K562 (cell line): ENCODE measurements around the gene FDPS. TPM values are rescaled to one million over a fixed set of nuclear protein-coding genes. Genes with fewer than 3 reads are reported as not detected.

ENCODE experiments used
- AFF4 ChIP-seq: sonication (generic); formaldehyde crosslinking; IDR thresholded peaks from 2 replicates; pipeline ENCODE4 v1.8.0; 2023; ENCODE audit warnings: mild to moderate bottlenecking, missing genetic modification reagents
- ASH1L ChIP-seq: fragments of 450-650 bp; IDR thresholded peaks from 2 replicates; pipeline ENCODE4 v1.6.1; 2018; ENCODE audit warnings: borderline replicate concordance, mild to moderate bottlenecking, low read depth; ENCODE audit not compliant: partially characterized antibody
- BRF1 ChIP-seq: IDR thresholded peaks from 3 replicates; pipeline ENCODE4 v1.6.1; 2011; ENCODE audit warnings: borderline replicate concordance, mild to moderate bottlenecking; ENCODE audit not compliant: insufficient read length; ENCODE audit errors: extremely low read depth
- ELF4 ChIP-seq: fragments of 450-650 bp; formaldehyde crosslinking; IDR thresholded peaks from 2 replicates; pipeline ENCODE4 v1.4.0; 2022; ENCODE audit warnings: missing genetic modification characterization
- HSF4 ChIP-seq: fragments of 250-450 bp; sonication (Bioruptor Pico); IDR thresholded peaks from 2 replicates; pipeline ENCODE4 v2.1.2; 2022; ENCODE audit warnings: mild to moderate bottlenecking, moderate library complexity, borderline replicate concordance
- THRB ChIP-seq: fragments of 450-650 bp; formaldehyde crosslinking; conservative IDR thresholded peaks from 2 replicates; pipeline ENCODE4 v1.4.0; 2022; ENCODE audit warnings: mild to moderate bottlenecking, missing genetic modification characterization
- ZFPM2 ChIP-seq: fragments of 250-450 bp; sonication (Bioruptor Pico); IDR thresholded peaks from 2 replicates; pipeline ENCODE4 v1.5.1; 2022; ENCODE audit warnings: mild to moderate bottlenecking
- ZNF239 ChIP-seq: fragments of 250-450 bp; sonication (Bioruptor Pico); IDR thresholded peaks from 2 replicates; pipeline ENCODE4 v1.4.0; 2020; ENCODE audit warnings: mild to moderate bottlenecking
- polyA plus RNA-seq, 8 experiments: library from polyadenylated mRNA; depleted of rRNA in 4 of 8; stranded (reverse) in 5 of 8; unstranded in 3 of 8; fragments of >200 nt; fragmentation: Nextera tagmentation in 2 of 8; fragmentation: Illumina TruSeq in 1 of 8; extraction: Ambion mirVana in 2 of 8; extraction: Trizol in 1 of 8; gene quantifications; 2 replicates each; pipeline versions ENCODE4 v1.2.1 to v1.2.3, GENCODE V29; 2011 to 2014; ENCODE audit warnings: inconsistent platforms in 1 of 8, missing spikeins in 1 of 8
- total RNA-seq, 7 experiments: library from RNA; depleted of rRNA in 6 of 7; stranded (reverse); fragments of >200 nt in 6 of 7; fragmentation: Illumina TruSeq in 2 of 7; extraction: Trizol in 2 of 7; gene quantifications; 2 replicates each; pipeline versions ENCODE4 v1.2.1 to v1.2.3, GENCODE V29; 2011 to 2021; ENCODE audit warnings: low replicate concordance in 1 of 7
- TF ChIP-seq, protein P1 (sequence below): fragments of 450-650 bp; IDR thresholded peaks from 2 replicates; pipeline ENCODE4 v1.6.1; 2016; ENCODE audit warnings: mild to moderate bottlenecking

Gene FDPS
- total and polyA plus RNA-seq, 9 of the 15 experiments (the other 6 are each of a cell fraction or from before 2014, with no cell fraction given): 247 to 884 (median 360) TPM

- TF ChIP-seq ASH1L (no peak), AFF4 (CRISPR knock-in tag) (no peak), ELF4 (CRISPR knock-in tag) (no peak), THRB (CRISPR knock-in tag) (no peak), BRF1 (no peak), ZNF239 (CRISPR knock-in tag) (no peak), HSF4 (CRISPR knock-in tag) (no peak), ZFPM2 (no peak)
- TF ChIP-seq, protein P1, sequence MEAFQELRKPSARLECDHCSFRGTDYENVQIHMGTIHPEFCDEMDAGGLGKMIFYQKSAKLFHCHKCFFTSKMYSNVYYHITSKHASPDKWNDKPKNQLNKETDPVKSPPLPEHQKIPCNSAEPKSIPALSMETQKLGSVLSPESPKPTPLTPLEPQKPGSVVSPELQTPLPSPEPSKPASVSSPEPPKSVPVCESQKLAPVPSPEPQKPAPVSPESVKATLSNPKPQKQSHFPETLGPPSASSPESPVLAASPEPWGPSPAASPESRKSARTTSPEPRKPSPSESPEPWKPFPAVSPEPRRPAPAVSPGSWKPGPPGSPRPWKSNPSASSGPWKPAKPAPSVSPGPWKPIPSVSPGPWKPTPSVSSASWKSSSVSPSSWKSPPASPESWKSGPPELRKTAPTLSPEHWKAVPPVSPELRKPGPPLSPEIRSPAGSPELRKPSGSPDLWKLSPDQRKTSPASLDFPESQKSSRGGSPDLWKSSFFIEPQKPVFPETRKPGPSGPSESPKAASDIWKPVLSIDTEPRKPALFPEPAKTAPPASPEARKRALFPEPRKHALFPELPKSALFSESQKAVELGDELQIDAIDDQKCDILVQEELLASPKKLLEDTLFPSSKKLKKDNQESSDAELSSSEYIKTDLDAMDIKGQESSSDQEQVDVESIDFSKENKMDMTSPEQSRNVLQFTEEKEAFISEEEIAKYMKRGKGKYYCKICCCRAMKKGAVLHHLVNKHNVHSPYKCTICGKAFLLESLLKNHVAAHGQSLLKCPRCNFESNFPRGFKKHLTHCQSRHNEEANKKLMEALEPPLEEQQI: no peak
Observed at GRCh38 chr1:155327981-155328380, 19.3 kb downstream of the FDPS start (continued).
